ENCODE results near the gene ARMC2. TPM values are rescaled to one million over a fixed set of nuclear protein-coding genes. Genes with fewer than 3 reads are reported as not detected.

The ARMC2 gene
- total RNA-seq, 2 donors from 2014 or later: 0.83 to 5.4 TPM

GRCh38 chr6:108945681-108946159 is 97.5 kb downstream of the ARMC2 start:
- Mint-ChIP-seq H3K4me3 (no peak overlapping the region), H3K9me3 (no peaks in the 10 kb centered on the region), H3K27ac (no peak overlapping the region), H3K4me1 (ENCODE audit: low read depth in 2 of 2) (peaks cover 19 to 33% of the 10 kb centered on the region in 2 donors), H3K36me3 (no peaks in the 10 kb centered on the region), H3K27me3 (no peaks in the 10 kb centered on the region)
- ATAC-seq: no peak
- no peak for DNase-seq (ENCODE audit: low spot score)

DNA sequence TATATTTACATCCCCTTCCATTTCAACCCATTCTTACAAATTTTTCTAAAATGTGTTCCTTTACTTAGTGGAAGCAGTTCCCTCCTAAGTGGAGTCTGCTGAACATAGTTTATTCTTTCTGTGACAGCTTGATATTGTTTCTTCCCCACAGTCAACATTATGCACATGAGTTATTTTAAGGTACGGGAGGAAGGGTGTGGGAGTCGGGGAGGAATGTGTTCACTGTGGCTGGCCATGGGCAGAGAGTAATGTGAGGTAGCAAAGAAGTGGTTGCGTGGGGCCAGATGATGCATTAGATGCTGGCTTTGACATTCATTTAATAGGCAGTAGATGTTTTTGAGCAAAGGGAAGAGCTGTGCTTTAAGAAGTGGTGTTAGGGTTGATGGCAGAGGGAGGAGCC is 98.5 kb downstream of the ARMC2 start:
- ATAC-seq: no peak
- H3K4me1 Mint-ChIP-seq (ENCODE audit: low read depth in 2 of 2): peaks cover 19 to 33% of the 10 kb centered on the region in 2 donors

GRCh38 chr6:108947114-108947854 is 99.1 kb downstream of the ARMC2 start:
- Mint-ChIP-seq H3K9me3 (no peaks in the 10 kb centered on the region), H3K4me1 (ENCODE audit: low read depth in 2 of 2) (peaks cover 17 to 32% of the 10 kb centered on the region in 2 donors), H3K27me3 (no peaks in the 10 kb centered on the region), H3K4me3 (no peak overlapping the region), H3K27ac (peak overlapping the region in 1 of 2 donors; percentile 1), H3K36me3 (no peaks in the 10 kb centered on the region)
- no peak for ATAC-seq
- DNase-seq (ENCODE audit: low spot score): no peak

More for the DNA sequence above, 98.5 kb downstream of the ARMC2 start:
- Mint-ChIP-seq H3K27me3 (no peaks in the 10 kb centered on the region), H3K9me3 (no peaks in the 10 kb centered on the region), H3K36me3 (no peaks in the 10 kb centered on the region), H3K4me3 (no peak overlapping the region), H3K27ac (peak overlapping the region in 1 of 2 donors; percentile 1)
- DNase-seq (ENCODE audit: low spot score): no peak

DNA sequence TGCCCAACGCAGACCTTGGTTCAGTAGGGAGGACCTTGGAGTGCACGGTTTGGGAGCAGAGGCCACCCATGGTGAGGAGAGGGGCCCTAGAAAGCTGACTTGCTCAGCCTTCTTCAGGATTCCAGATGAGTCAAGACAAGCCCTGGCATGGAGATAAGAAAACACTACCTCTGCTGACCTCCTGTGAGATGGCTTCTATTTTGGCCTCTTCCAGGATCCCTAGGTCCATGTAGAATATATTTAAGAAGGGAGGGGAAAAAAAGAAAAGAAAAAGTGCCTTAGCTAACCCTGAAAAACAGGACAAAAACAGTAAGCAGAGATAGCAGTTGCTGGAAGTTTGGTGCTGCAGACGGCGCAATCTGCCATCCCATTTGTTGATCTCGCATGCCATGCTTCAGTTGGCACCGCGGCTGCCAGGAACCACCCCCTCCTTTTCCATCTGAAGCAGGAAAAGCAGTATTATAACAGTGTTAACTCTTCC is 100.0 kb downstream of the ARMC2 start:
- Mint-ChIP-seq H3K4me1 (ENCODE audit: low read depth in 2 of 2) (peaks cover 9 to 27% of the 10 kb centered on the region in 2 donors), H3K27ac (no peak overlapping the region), H3K36me3 (no peaks in the 10 kb centered on the region), H3K9me3 (no peaks in the 10 kb centered on the region), H3K4me3 (no peak overlapping the region), H3K27me3 (no peaks in the 10 kb centered on the region)
- DNase-seq (ENCODE audit: low spot score) (no peak), ATAC-seq (no peak)

DNA sequence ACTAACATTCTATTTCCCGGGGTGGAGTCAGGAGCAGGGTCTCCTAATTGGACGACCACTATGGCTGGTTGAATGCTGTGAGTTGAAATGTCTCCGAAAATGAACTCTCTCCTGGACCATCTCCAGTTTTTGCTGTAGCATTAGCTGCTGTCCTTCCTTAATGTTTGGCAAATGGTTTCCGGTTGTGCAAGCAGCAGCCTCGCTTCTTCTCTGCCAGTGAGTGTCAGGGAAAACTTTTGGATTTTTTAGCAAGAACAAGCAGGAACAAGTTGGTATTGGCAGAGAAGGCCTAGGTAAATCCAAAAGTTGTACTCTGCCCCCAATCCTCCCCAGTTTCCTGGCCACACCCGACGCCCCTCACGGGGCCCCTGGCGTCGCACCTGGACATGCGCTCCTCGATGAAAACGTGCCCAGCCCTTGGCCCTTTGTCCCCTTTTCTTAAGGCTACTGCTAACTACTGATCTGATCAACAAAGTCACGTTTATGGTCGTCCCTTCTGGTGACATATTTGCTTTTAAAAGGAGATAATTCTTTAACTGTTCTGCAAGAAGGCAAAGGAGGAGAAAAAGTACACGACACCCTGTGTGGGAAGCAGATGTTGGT is 103.2 kb downstream of the ARMC2 start:
- DNase-seq (ENCODE audit: low spot score): no peak
- H3K27ac Mint-ChIP-seq: no peak overlapping the region
- peaks cover 17 to 20% of the 10 kb centered on the region in 2 donors for H3K4me1 Mint-ChIP-seq (ENCODE audit: low read depth in 2 of 2)
- H3K9me3 Mint-ChIP-seq: no peaks in the 10 kb centered on the region
- no peak overlapping the region for H3K4me3 Mint-ChIP-seq
- no peak for ATAC-seq
- H3K27me3 Mint-ChIP-seq: no peaks in the 10 kb centered on the region
- no peaks in the 10 kb centered on the region for H3K36me3 Mint-ChIP-seq

DNA sequence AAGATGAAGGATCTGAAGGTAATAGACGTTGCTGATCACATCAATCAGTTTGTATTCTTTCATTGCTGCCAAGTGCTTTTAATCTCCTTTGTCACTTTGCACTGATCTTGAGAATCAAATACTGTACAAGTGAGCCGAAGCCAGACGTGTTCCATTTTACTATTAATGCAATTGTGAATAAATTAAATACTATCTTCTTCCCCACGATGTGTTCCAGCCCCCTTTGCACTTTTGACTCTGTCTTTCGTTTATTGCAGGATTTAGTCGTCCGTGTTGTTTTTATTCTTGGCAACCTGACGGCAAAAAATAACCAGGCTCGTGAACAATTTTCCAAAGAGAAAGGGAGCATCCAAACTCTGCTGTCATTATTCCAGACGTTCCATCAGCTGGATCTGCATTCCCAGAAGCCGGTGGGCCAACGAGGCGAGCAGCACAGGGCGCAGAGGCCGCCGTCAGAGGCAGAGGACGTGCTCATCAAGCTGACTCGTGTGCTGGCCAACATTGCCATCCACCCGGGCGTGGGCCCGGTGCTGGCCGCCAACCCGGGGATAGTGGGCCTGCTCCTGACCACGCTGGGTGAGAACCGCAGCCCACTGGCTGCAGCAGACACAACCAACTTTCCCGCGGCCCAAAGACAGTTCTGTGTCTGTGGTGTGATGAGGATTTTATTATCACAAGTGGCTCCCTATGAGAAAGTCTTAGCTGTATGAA is 104.7 kb downstream of the ARMC2 start:
- Mint-ChIP-seq H3K9me3 (no peaks in the 10 kb centered on the region), H3K4me3 (no peak overlapping the region), H3K27ac (no peak overlapping the region), H3K4me1 (ENCODE audit: low read depth in 2 of 2) (peaks cover 8 to 19% of the 10 kb centered on the region in 2 donors), H3K27me3 (no peaks in the 10 kb centered on the region), H3K36me3 (no peaks in the 10 kb centered on the region)
- no peak for ATAC-seq
- no peak for DNase-seq (ENCODE audit: low spot score)

DNA sequence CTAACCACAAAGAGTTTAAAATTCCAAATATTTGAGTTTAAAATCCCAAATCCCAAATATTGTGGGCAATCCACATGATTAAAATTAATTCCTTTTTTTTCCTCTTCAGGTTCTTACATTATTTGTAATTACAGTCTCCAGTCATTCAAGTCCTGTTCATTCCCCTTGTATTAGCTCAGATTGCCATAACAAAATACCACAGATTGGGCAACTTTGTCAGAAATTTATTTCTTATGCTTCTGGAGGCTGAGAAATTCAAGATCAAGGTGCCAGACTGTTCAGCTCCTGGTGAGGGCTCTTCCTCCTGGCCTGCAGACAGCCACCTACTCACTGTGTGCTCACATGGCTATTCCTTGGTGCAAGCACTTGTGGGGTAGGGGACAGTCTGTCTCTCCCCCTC is 105.5 kb downstream of the ARMC2 start:
- DNase-seq (ENCODE audit: low spot score) (no peak), ATAC-seq (no peak)
- Mint-ChIP-seq H3K27me3 (no peaks in the 10 kb centered on the region), H3K4me3 (no peak overlapping the region), H3K9me3 (no peaks in the 10 kb centered on the region), H3K27ac (no peak overlapping the region), H3K36me3 (no peaks in the 10 kb centered on the region), H3K4me1 (ENCODE audit: low read depth in 2 of 2) (peaks cover 8 to 19% of the 10 kb centered on the region in 2 donors)

DNA sequence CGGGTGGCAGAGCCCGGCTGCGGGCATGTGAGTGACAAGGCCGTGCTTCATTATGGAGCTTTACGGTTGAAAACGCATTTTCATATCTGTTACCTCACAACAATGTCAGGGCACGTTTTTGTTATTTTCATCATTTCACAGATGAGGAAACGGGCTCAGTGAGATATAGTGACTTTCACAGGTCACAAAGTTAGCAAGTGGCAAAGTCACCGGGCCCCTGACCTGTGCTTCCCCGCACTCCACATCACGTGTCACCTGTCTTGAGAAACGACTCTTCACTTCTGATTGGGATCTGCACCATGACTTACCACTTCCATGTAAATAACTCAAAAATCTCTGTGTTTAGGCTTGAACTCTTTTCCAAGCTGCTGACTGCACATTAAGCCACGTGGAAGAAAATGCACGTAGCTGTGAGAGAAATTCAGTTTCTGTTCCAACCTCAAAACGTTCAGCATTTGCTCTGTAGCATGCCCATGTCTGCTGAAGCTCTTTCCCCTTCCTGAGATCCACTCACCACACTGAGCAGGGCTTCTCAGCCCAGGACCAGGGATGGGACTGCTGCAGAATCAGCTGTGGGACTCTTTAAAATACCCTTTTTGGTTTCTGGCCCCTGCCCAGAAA is 107.2 kb downstream of the ARMC2 start:
- ATAC-seq (no peak), DNase-seq (ENCODE audit: low spot score) (no peak)
- Mint-ChIP-seq H3K27me3 (no peaks in the 10 kb centered on the region), H3K27ac (no peak overlapping the region), H3K9me3 (no peaks in the 10 kb centered on the region), H3K36me3 (no peaks in the 10 kb centered on the region), H3K4me3 (peak overlapping the region; percentile 31), H3K4me1 (ENCODE audit: low read depth in 2 of 2) (peaks cover 20 to 28% of the 10 kb centered on the region in 2 donors)

DNA sequence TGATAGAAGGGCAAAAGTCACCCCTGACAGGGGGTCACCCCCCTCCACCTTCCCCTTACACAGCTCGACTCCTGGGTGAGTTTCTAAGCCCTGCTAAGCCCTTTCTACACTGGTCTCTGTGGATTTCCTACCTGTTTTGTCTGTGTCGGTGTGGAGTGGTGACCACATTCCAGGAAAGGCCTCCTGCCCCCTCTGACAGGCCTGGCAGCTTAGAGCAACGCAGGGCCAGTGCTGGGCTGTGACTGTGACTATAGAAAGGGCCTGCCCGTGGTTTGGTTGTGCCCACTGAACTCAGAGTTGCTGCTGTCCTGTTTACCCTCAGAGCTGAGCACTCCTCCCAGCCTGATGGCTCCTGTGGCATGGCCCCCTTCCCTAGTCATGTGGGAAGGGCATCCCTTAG is 109.0 kb downstream of the ARMC2 start:
- no peaks in the 10 kb centered on the region for H3K9me3 Mint-ChIP-seq

GRCh38 chr6:108958900-108959770 is 110.9 kb downstream of the ARMC2 start:
- ATAC-seq: no peak
- Mint-ChIP-seq H3K27me3 (no peaks in the 10 kb centered on the region), H3K4me1 (ENCODE audit: low read depth in 2 of 2) (peaks cover 23 to 26% of the 10 kb centered on the region in 2 donors), H3K4me3 (no peak overlapping the region), H3K9me3 (no peaks in the 10 kb centered on the region), H3K27ac (no peak overlapping the region), H3K36me3 (no peaks in the 10 kb centered on the region)
- no peak for DNase-seq (ENCODE audit: low spot score)

More for the DNA sequence above, 109.0 kb downstream of the ARMC2 start:
- peak overlapping the region in 1 of 2 donors; percentile 27 for H3K27ac Mint-ChIP-seq
- H3K27me3 Mint-ChIP-seq: no peaks in the 10 kb centered on the region
- H3K4me3 Mint-ChIP-seq: no peak overlapping the region
- DNase-seq (ENCODE audit: low spot score) (no peak), ATAC-seq (no peak)
- no peaks in the 10 kb centered on the region for H3K36me3 Mint-ChIP-seq
- H3K4me1 Mint-ChIP-seq (ENCODE audit: low read depth in 2 of 2): peaks cover 23 to 28% of the 10 kb centered on the region in 2 donors

DNA sequence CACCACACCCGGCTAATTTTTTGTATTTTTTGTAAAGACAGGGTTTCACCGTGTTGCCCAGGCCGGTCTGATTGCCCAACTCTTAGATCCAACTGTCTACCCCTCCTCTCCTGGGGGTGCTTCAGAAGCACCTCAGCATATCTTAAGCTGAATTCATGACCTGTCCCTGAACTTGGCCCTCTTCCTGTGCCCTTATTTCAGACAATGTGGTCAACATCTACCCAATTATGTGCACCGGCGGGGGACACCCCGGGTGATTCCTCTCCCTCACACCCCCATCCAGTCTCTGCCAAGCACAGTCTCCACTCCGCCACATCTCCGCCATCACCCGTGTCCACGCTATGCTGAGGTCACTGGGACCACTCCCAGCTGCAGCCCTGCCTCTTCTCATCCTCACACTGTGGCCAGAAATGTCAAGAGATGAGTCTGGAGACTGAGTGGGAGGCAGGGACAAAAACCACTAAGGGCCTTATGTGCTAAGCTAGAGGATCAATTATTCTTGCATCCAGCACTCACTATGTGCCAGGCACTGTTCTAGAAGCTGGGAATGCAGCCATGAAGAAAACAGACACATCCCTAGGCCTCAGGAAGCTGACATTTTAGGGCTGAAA is 111.9 kb downstream of the ARMC2 start:
- Mint-ChIP-seq H3K4me3 (no peak overlapping the region), H3K4me1 (ENCODE audit: low read depth in 2 of 2) (peaks cover 22 to 23% of the 10 kb centered on the region in 2 donors), H3K9me3 (no peaks in the 10 kb centered on the region), H3K36me3 (no peaks in the 10 kb centered on the region), H3K27ac (peak overlapping the region in 1 of 2 donors; percentile 18), H3K27me3 (no peaks in the 10 kb centered on the region)
- DNase-seq (ENCODE audit: low spot score) (no peak), ATAC-seq (peak; percentile 42 to 63)

GRCh38 chr6:108960601-108961000 is 112.4 kb downstream of the ARMC2 start:
- no peaks in the 10 kb centered on the region for H3K27me3 Mint-ChIP-seq
- no peaks in the 10 kb centered on the region for H3K9me3 Mint-ChIP-seq
- H3K4me1 Mint-ChIP-seq (ENCODE audit: low read depth in 2 of 2): peaks cover 17 to 19% of the 10 kb centered on the region in 2 donors
- no peaks in the 10 kb centered on the region for H3K36me3 Mint-ChIP-seq
- no peak overlapping the region for H3K4me3 Mint-ChIP-seq
- peak overlapping the region in 1 of 2 donors; percentile 18 for H3K27ac Mint-ChIP-seq
- DNase-seq (ENCODE audit: low spot score) (no peak), ATAC-seq (no peak)

Data from natural killer cell treated with Interleukin-12 subunit alpha and Interleukin-12 subunit beta and Interleukin-15 and Interleukin-18, amount 100 ng/mL, for 72 hours (primary cell).